LNCaP clone FGC (cell line): ENCODE measurements around the gene GUCA1C.

Experiments used
- DNase-seq: peaks from one replicate; pipeline ENCODE4 v3.0.0-alpha.2; 2011; ENCODE audit warnings: low read depth
- H3K4me3 ChIP-seq: 2 replicates; pipeline ENCODE4 v1.5.1; 2011; ENCODE audit warnings: mild to moderate bottlenecking, low read depth, low read length, control low read depth
- CTCF ChIP-seq: IDR thresholded peaks from 2 replicates; pipeline ENCODE4 v1.5.1; 2012; ENCODE audit warnings: mild to moderate bottlenecking; ENCODE audit not compliant: control insufficient read depth, insufficient read depth; ENCODE audit errors: extremely low read depth

The GUCA1C gene

GRCh38 chr3:108862865-108863798, 90.5 kb downstream of the GUCA1C start:
- no peak for DNase-seq
- TF ChIP-seq CTCF: no peak
- no peak overlapping the region for H3K4me3 ChIP-seq

- no peak for TF ChIP-seq CTCF
- DNase-seq: no peak
- H3K4me3 ChIP-seq: no peak overlapping the region
Measured at GRCh38 chr3:108861401-108861800, 92.3 kb downstream of the GUCA1C start.
